Testis (tissue), 3 donors: ENCODE data around the gene GLCE. TPM values are rescaled to one million over a fixed set of nuclear protein-coding genes. Genes with fewer than 3 reads are reported as not detected.

ENCODE experiments used
- DNase-seq: peaks from one replicate; pipeline ENCODE4 v3.0.0-alpha.2; 2019
- H3K27ac ChIP-seq, 2 donors: fragments of 200-600 bp; sonication (generic); one replicate each; pipeline ENCODE4 v1.5.1; 2019
- H3K27me3 ChIP-seq: fragments of 200-600 bp; sonication (generic); one replicate; pipeline ENCODE4 v1.5.1; 2019
- H3K36me3 ChIP-seq: fragments of 200-600 bp; sonication (generic); one replicate; pipeline ENCODE4 v1.5.1; 2017; ENCODE audit warnings: low read depth; ENCODE audit errors: missing control alignments
- H3K4me1 ChIP-seq: fragments of 200-600 bp; sonication (generic); one replicate; pipeline ENCODE4 v1.5.1; 2019
- H3K4me3 ChIP-seq, 2 donors: fragments of 200-600 bp; sonication (generic); one replicate each; pipeline ENCODE4 v1.5.1; 2017 to 2019
- H3K9me3 ChIP-seq: fragments of 200-600 bp; sonication (generic); one replicate; pipeline ENCODE4 v1.5.1; 2017
- POLR2A ChIP-seq: fragments of 450-650 bp; IDR thresholded peaks from one replicate; pipeline ENCODE4 v1.6.1; 2017; ENCODE audit warnings: antibody characterized with exemption, mild to moderate bottlenecking, moderate library complexity
- WGBS, 2 donors: methylation state at CpG; one replicate each; pipeline ENCODE4 v1.1.5; 2018; 5-methylcytosine and 5-hydroxymethylcytosine counted together
- intact Hi-C: fragments of 100-400 bp; cut with DNase I; formaldehyde crosslinking; loops from one replicate; pipeline ENCODE4 v1.15.1; 2023; ENCODE audit warnings: low total_unique reads
- polyA plus RNA-seq: library from polyadenylated mRNA; stranded (reverse); fragments of 350-450 nt; fragmentation: Illumina TruSeq; extraction: RNeasy Lipid Tissue Mini Kit (QIAGEN cat#74804); gene quantifications from one replicate; pipeline ENCODE4 v1.2.3, GENCODE V29; 2014; ENCODE audit warnings: low read depth, low replicate concordance; ENCODE audit not compliant: insufficient read depth
- total RNA-seq, 2 donors: library from RNA; depleted of rRNA; stranded (reverse); fragments of >200 nt; gene quantifications; one replicate each; pipeline ENCODE4 v1.2.3, GENCODE V29; 2016
- TF ChIP-seq, protein P1 (sequence below), 3 experiments: fragments of 450-650 bp in 2 of 3; fragments of 200-600 bp in 1 of 3; sonication (generic) in 1 of 3; IDR thresholded peaks; one replicate each; pipeline ENCODE4 v1.5.1; 2016 to 2019; ENCODE audit warnings: antibody characterized with exemption in 3 of 3, mild to moderate bottlenecking in 2 of 3, moderate library complexity in 1 of 3

Gene GLCE
- total and polyA plus RNA-seq, 3 donors from 2014 or later = 10.2 to 18.0 (median 15.5) TPM

DNA sequence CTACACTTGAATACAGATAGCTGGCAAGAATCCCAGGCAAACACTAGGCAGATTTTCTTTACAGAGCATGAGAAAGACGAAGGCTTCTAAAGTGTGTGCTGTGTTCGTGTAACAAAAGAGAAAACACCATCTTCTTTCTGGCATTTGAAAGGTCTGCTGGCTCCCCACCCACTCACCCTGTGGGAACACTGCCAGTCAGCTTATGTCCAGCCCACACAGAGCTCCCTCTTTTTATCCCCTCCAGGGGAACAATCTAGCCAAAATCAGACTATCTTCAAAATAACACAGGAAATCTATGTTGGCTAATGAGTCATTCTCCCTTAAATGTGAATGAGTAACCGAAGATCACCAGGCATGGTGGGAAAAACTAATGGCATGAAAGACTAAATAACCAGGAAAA lies 92.7 kb downstream of the GLCE start:
- no peak for DNase-seq

DNA sequence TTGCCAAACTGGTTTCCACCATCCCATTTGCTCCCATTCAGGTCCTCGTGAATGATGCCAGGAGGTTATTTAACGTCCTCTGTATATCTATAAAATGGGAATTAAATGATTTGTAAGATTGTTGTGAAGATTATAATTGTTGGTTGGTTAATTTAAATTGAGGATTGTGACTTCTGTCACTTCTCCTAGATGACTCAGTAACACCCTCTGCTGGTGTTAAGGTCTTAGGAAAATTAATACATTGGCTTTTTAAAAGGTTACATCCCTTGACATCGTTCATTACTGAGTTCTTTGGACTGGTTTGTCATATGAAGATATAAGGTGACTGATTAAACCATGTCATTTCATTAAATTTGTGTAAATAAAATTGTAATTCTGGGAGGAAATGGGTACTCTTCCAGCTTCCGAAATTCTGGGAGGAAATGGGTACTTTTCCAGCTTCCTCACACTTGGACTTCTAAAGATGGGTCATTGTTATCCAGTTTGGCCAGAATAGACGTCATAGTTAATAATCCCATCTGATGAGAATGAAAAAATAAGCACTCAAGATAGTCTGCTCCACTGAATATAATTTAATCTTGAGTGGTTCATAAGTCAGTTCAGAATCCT lies 105.0 kb downstream of the GLCE start:
- Histone ChIP-seq H3K27me3 (no peaks in the 10 kb centered on the region), H3K4me3 (no peak overlapping the region), H3K9me3 (no peaks in the 10 kb centered on the region), H3K36me3 (no peaks in the 10 kb centered on the region), H3K27ac (no peak overlapping the region), H3K4me1 (no peaks in the 10 kb centered on the region)
- 49 to 50% methylated on average over 5 of the region's 5 CpGs for whole genome bisulfite sequencing, 2 donors
- no peak for DNase-seq
- intact Hi-C loops = loop anchor here (10.0 kb wide), 1 partner anchor 201 kb away; no protein-coding TSS in a partner anchor
- no peak for TF ChIP-seq POLR2A
- TF ChIP-seq, protein P1, sequence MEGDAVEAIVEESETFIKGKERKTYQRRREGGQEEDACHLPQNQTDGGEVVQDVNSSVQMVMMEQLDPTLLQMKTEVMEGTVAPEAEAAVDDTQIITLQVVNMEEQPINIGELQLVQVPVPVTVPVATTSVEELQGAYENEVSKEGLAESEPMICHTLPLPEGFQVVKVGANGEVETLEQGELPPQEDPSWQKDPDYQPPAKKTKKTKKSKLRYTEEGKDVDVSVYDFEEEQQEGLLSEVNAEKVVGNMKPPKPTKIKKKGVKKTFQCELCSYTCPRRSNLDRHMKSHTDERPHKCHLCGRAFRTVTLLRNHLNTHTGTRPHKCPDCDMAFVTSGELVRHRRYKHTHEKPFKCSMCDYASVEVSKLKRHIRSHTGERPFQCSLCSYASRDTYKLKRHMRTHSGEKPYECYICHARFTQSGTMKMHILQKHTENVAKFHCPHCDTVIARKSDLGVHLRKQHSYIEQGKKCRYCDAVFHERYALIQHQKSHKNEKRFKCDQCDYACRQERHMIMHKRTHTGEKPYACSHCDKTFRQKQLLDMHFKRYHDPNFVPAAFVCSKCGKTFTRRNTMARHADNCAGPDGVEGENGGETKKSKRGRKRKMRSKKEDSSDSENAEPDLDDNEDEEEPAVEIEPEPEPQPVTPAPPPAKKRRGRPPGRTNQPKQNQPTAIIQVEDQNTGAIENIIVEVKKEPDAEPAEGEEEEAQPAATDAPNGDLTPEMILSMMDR (IDR thresholded peaks at IDR 0.05) = peak; percentile 23 to 52 (median 43)

More for the DNA sequence above, 92.7 kb downstream of the GLCE start:
- Histone ChIP-seq H3K4me1 (no peaks in the 10 kb centered on the region), H3K27me3 (no peaks in the 10 kb centered on the region), H3K27ac (no peak overlapping the region), H3K4me3 (no peak overlapping the region), H3K9me3 (no peaks in the 10 kb centered on the region), H3K36me3 (no peaks in the 10 kb centered on the region)
- intact Hi-C loops = no loop called here
- no peak for TF ChIP-seq POLR2A
- TF ChIP-seq, protein P1 (IDR thresholded peaks at IDR 0.05) = no peak
- 53 to 57% methylated on average over 3 of the region's 3 CpGs for WGBS, 2 donors

DNA sequence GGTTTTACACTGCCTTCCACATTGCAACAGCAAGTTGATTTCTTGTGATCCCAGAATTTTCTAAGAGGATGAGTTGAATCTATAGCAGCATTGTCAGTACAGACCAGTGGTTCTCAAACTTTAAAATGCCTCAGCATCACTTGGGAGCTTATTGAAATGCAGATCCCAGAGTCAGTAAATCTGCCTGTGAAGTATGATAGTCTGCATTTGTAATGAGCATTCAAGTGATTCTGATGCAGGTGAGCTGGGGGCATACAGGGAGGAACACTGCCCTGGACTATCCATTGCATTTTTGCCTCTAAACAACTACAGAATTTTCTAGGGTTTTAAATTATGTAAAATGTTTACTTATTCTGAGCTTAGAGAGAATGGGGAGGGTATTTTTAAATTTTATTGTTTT lies 110.8 kb downstream of the GLCE start:
- TF ChIP-seq POLR2A = no peak
- TF ChIP-seq, protein P1 (IDR thresholded peaks at IDR 0.05) = no peak
- intact Hi-C loops = no loop called here
- no peaks in the 10 kb centered on the region for H3K9me3 ChIP-seq
- DNase-seq = no peak
- H3K4me3 ChIP-seq = no peak overlapping the region
- no peak overlapping the region for H3K27ac ChIP-seq
- no peaks in the 10 kb centered on the region for H3K36me3 ChIP-seq
- H3K27me3 ChIP-seq = no peaks in the 10 kb centered on the region
- H3K4me1 ChIP-seq = peaks cover 10% of the 10 kb centered on the region

DNA sequence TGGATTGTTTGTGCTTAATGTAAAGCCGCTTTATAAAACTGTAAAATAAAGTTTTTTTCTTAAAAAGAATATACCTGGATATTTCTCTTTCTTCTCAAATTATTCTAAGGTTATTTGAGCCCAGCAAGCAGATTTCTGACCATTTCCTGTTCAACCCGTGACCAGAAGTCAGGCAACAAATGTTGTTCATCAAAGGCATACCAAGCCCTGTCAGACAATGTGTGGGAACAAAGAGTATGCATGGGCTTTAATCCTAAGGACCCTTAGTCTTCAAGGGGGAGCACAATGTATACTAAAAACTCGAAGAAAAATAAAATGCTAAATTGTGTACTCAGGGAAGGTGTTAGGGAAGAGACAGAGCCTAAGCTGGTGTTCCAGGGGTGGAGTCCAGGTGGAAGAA lies 111.7 kb downstream of the GLCE start:
- H3K4me3 ChIP-seq = no peak overlapping the region
- H3K27ac ChIP-seq = no peak overlapping the region
- no peaks in the 10 kb centered on the region for H3K27me3 ChIP-seq
- intact Hi-C loops = no loop called here
- DNase-seq = no peak
- H3K4me1 ChIP-seq = peaks cover 13% of the 10 kb centered on the region
- WGBS, 2 donors = 78 to 90% methylated on average over 3 of the region's 3 CpGs
- H3K36me3 ChIP-seq = no peaks in the 10 kb centered on the region
- TF ChIP-seq, protein P1 (IDR thresholded peaks at IDR 0.05) = no peak
- H3K9me3 ChIP-seq = no peaks in the 10 kb centered on the region

DNA sequence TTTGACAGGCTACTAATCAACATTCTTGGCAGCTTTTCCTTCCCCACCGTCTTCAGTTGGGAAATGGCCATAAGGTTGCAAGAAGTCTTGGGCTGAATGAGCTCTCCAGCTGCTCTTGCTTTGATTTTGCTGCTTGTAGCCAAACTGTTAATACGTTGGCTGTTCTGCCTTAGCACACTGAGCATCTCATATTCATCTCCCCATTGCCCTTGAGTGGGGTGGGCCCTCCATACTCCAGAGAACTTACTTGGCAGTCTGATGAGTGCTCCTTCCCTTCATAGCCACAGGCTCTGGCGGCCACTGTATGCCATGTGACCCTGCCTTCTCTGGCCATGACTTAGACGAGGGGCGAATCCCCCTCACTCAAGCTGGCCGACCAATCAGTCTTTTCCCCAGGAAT lies 112.5 kb downstream of the GLCE start:
- Histone ChIP-seq H3K4me3 (no peak overlapping the region), H3K27ac (no peak overlapping the region), H3K27me3 (no peaks in the 10 kb centered on the region), H3K9me3 (no peaks in the 10 kb centered on the region), H3K4me1 (peaks cover 13% of the 10 kb centered on the region), H3K36me3 (no peaks in the 10 kb centered on the region)
- intact Hi-C loops = no loop called here
- DNase-seq = no peak
- 57 to 58% methylated on average over 6 of the region's 6 CpGs for WGBS, 2 donors
- TF ChIP-seq, protein P1 (IDR thresholded peaks at IDR 0.05) = no peak
- no peak for TF ChIP-seq POLR2A
